Lung (tissue), 12 donors: ENCODE data around the gene TENM3. TPM values are rescaled to one million over a fixed set of nuclear protein-coding genes. Genes with fewer than 3 reads are reported as not detected.

ENCODE experiments used
- ATAC-seq: fragments of 200-7000 bp; cut with Tn5 transposase; one replicate; pipeline ENCODE4 v1.9.1; 2020; ENCODE audit warnings: moderate number of reproducible peaks; ENCODE audit not compliant: insufficient read depth, low FRiP score
- DNase-seq, 3 donors: peaks; one replicate each; pipeline ENCODE4 v3.0.0-alpha.2; 2013 to 2017
- H3K27ac ChIP-seq, 2 donors: one replicate each; pipeline ENCODE4 v1.5.1; 2013; ENCODE audit warnings: mild to moderate bottlenecking in 2 of 2, moderate library complexity in 2 of 2, control low read depth in 1 of 2, inconsistent platforms in 1 of 2, low read depth in 1 of 2, low read length in 1 of 2
- H3K27me3 ChIP-seq, 3 donors: one replicate each; pipeline ENCODE4 v1.5.1; 2013; ENCODE audit warnings: low read length in 2 of 3; ENCODE audit not compliant: control insufficient read depth in 3 of 3, insufficient read depth in 3 of 3
- H3K36me3 ChIP-seq, 4 donors: one replicate each; pipeline ENCODE4 v1.5.1; 2013; ENCODE audit warnings: low read length in 4 of 4, mild to moderate bottlenecking in 1 of 4, moderate library complexity in 1 of 4; ENCODE audit not compliant: control insufficient read depth in 4 of 4, insufficient read depth in 4 of 4
- H3K4me1 ChIP-seq, 5 donors: one replicate each; pipeline ENCODE4 v1.5.1; 2013; ENCODE audit warnings: low read length in 5 of 5, mild to moderate bottlenecking in 2 of 5, moderate library complexity in 1 of 5; ENCODE audit not compliant: control insufficient read depth in 5 of 5, insufficient read depth in 5 of 5
- H3K4me3 ChIP-seq: one replicate; pipeline ENCODE4 v1.5.1; 2013; ENCODE audit warnings: mild to moderate bottlenecking, control low read depth, moderate library complexity
- H3K9ac ChIP-seq, 2 donors: one replicate each; pipeline ENCODE4 v1.5.1; 2013; ENCODE audit warnings: low read length in 2 of 2, control low read depth in 1 of 2; ENCODE audit not compliant: insufficient read depth in 1 of 2
- H3K9me3 ChIP-seq, 4 donors: one replicate each; pipeline ENCODE4 v1.5.1; 2013; ENCODE audit warnings: low read length in 3 of 4, mild to moderate bottlenecking in 1 of 4, moderate library complexity in 1 of 4; ENCODE audit not compliant: control insufficient read depth in 4 of 4, insufficient read depth in 3 of 4
- WGBS, 2 donors: extraction: QIAGEN DNeasy Blood & Tissue Kit; methylation state at CpG; one replicate each; pipeline ENCODE4 v1.1.7; 2013; 5-methylcytosine and 5-hydroxymethylcytosine counted together
- polyA plus RNA-seq, 2 donors: library from polyadenylated mRNA; stranded (reverse); fragments of 200-250 nt; gene quantifications; one replicate each; pipeline ENCODE4 v1.2.1, GENCODE V29; 2013
- total RNA-seq, 2 donors: library from RNA; depleted of rRNA in 1 of 2; stranded (reverse); fragments of >200 nt in 1 of 2; gene quantifications; one replicate each; pipeline ENCODE4 v1.2.1, GENCODE V29; 2014 to 2021
- TF ChIP-seq, protein P1 (sequence below): IDR thresholded peaks from 2 replicates; pipeline ENCODE4 v1.5.1; 2012; ENCODE audit warnings: mild to moderate bottlenecking; ENCODE audit errors: control extremely low read depth, extremely low read depth
- donor health status: control.
- donor health status: control.
- donor health status: Bipolar disorder and iron deficiency.
- donor health status: healthy.
- donor health status: DM: yes; HTN: yes; CAD: no.

TENM3 gene
- total and polyA plus RNA-seq, 4 donors: 0.14 to 5.3 (median 2.2) TPM

DNA sequence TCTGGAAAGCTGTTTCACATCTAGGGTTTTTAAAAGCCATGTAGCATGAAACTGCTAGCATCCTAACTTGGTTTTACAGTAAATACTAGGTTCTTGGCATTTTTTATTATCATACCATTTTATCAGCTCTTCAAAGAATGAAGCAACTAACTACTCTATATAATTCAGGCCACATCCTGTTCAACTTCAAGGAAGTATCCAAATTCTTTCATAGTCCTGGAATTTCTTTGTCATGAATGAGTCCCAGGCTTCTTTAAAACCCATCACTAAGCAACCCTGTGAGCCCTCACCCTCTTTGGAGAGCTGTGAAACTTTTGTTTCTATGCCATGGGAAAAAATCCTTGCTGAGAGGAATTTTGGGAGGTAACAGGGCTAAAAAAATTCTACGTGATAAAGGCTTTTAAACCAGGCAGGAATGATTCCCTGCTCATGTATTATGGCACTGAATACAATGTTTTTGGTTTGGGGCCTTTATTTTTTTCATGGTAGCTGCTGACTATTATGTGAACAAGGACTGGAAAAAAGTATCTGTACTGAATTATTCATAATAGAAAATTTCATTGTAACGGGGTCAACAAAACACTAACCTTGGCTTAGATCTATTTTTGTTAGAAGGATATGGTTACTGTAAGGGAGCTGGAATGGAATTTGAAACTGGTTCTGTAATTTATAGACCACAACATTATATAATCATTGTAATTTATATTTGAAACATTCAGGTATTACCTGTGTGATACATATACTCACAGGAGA, 509.1 kb downstream of the TENM3 start:
- TF ChIP-seq, protein P1, sequence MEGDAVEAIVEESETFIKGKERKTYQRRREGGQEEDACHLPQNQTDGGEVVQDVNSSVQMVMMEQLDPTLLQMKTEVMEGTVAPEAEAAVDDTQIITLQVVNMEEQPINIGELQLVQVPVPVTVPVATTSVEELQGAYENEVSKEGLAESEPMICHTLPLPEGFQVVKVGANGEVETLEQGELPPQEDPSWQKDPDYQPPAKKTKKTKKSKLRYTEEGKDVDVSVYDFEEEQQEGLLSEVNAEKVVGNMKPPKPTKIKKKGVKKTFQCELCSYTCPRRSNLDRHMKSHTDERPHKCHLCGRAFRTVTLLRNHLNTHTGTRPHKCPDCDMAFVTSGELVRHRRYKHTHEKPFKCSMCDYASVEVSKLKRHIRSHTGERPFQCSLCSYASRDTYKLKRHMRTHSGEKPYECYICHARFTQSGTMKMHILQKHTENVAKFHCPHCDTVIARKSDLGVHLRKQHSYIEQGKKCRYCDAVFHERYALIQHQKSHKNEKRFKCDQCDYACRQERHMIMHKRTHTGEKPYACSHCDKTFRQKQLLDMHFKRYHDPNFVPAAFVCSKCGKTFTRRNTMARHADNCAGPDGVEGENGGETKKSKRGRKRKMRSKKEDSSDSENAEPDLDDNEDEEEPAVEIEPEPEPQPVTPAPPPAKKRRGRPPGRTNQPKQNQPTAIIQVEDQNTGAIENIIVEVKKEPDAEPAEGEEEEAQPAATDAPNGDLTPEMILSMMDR: no peak
- Histone ChIP-seq H3K4me3 (no peak overlapping the region), H3K9ac (no peak overlapping the region), H3K27me3 (no peaks in the 10 kb centered on the region), H3K9me3 (no peaks in the 10 kb centered on the region), H3K27ac (no peak overlapping the region), H3K4me1 (no peaks in the 10 kb centered on the region), H3K36me3 (no peaks in the 10 kb centered on the region)
- no peak for ATAC-seq
- 83 to 87% methylated on average over 2 of the region's 2 CpGs for WGBS, 2 donors
- DNase-seq: no peak

DNA sequence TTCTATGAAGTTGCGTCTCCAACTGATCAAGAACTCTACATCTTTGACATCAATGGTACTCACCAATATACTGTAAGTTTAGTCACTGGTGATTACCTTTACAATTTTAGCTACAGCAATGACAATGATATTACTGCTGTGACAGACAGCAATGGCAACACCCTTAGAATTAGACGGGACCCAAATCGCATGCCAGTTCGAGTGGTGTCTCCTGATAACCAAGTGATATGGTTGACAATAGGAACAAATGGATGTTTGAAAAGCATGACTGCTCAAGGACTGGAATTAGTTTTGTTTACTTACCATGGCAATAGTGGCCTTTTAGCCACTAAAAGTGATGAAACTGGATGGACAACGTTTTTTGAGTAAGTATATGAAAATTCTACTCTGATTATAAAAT, 511.7 kb downstream of the TENM3 start:
- Histone ChIP-seq H3K4me3 (no peak overlapping the region), H3K36me3 (no peaks in the 10 kb centered on the region), H3K27ac (no peak overlapping the region), H3K9ac (no peak overlapping the region), H3K9me3 (no peaks in the 10 kb centered on the region), H3K27me3 (no peaks in the 10 kb centered on the region), H3K4me1 (no peaks in the 10 kb centered on the region)
- DNase-seq: no peak
- WGBS, 2 donors: 88 to 91% methylated on average over 5 of the region's 5 CpGs
- TF ChIP-seq, protein P1: no peak
- no peak for ATAC-seq

DNA sequence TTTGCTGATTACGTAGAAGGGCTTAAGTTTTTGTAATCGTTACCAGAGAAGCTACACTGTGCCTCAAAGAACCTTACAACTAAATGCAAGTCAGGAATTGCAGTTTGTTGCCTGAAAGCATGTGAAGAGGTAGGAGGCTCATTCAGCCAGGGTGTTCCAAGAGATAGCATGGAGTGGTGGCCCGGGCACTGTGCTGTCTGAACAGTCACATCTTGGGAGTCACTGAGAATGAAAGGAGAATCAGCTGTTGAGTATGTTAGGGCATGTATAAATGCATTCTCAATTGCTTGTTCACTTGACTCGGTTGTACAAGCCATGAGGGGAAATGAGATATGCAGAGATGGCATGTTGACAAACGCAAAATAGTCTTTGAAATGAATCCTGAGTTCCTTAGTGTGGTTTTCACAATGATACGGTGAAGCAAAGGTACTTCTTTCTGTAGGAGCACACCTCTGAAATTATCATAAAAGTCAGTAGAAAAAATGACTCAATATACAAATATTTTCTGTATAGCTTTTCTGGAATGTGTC, 513.0 kb downstream of the TENM3 start:
- 86 to 87% methylated on average over 6 of the region's 6 CpGs for WGBS, 2 donors
- H3K9ac ChIP-seq: no peak overlapping the region
- H3K27ac ChIP-seq: no peak overlapping the region
- no peaks in the 10 kb centered on the region for H3K36me3 ChIP-seq
- no peaks in the 10 kb centered on the region for H3K27me3 ChIP-seq
- DNase-seq (no peak), ATAC-seq (no peak)
- H3K4me3 ChIP-seq: no peak overlapping the region
- no peaks in the 10 kb centered on the region for H3K4me1 ChIP-seq
- TF ChIP-seq, protein P1: no peak
- no peaks in the 10 kb centered on the region for H3K9me3 ChIP-seq
